HepG2 (cell line): ENCODE results near the gene ZSWIM6. TPM values are rescaled to one million over a fixed set of nuclear protein-coding genes. Genes with fewer than 3 reads are reported as not detected.

Experiments
- ATAC-seq: fragments of 200-7000 bp; cut with Tn5 transposase; 3 replicates; pipeline ENCODE4 v1.9.1; 2020; ENCODE audit warnings: mild to moderate bottlenecking, moderate library complexity
- BruUV-seq: library from RNA; stranded (reverse); fragments of 400-500 nt; replicated peaks from 2 replicates; lab custom pipeline; 2021; lab: Mats Ljungman, UMichigan
- CTCF ChIA-PET: fragments of 300-600 bp; formaldehyde crosslinking; extraction: SDS; loops from one replicate; lab custom pipeline; 2021; ENCODE audit warnings: low total read pairs, inconsistent platforms, low intra/inter-chr PET ratio; lab: Yijun Ruan, JAX
- POLR2A ChIA-PET: fragments of 350-600 bp; sonication (Branson Sonifier 250); formaldehyde crosslinking; loops from one replicate; lab custom pipeline; 2020; ENCODE audit warnings: antibody characterized with exemption, inconsistent platforms; lab: Yijun Ruan, JAX
- DNase-seq: peaks from one replicate; pipeline ENCODE4 v3.0.0-alpha.2; 2015; ENCODE audit warnings: low spot score
- FAIRE-seq: peaks from 3 replicates; lab custom pipeline; 2011; peaks lifted over from hg19 to GRCh38; lab: Jason Lieb, UNC
- H2AFZ ChIP-seq: one replicate; pipeline ENCODE4 v1.6.1; 2011; ENCODE audit warnings: low read length, inconsistent platforms
- H3K27ac ChIP-seq: fragments of 300-600 bp; 3 replicates; pipeline ENCODE4 v1.8.0; 2011; ENCODE audit warnings: mixed run types, mild to moderate bottlenecking, mixed read lengths, low read length, inconsistent platforms; ENCODE audit not compliant: insufficient read depth; ENCODE audit errors: extremely low read length
- H3K27me3 ChIP-seq, 2 experiments: fragments of 200-600 bp in 1 of 2; 2 replicates in 1 of 2; 3 replicates in 1 of 2; pipeline versions ENCODE4 v1.6.0 to v1.8.0; 2011; ENCODE audit warnings: low read length in 2 of 2, mild to moderate bottlenecking in 2 of 2, moderate library complexity in 2 of 2, inconsistent platforms in 1 of 2; ENCODE audit not compliant: insufficient read depth in 2 of 2, control insufficient read depth in 1 of 2
- H3K36me3 ChIP-seq, 2 experiments: fragments of 200-600 bp in 1 of 2; replicated peaks in 1 of 2; 2 replicates in 1 of 2; 3 replicates in 1 of 2; pipeline versions ENCODE4 v1.5.1 to v1.8.0; 2011; ENCODE audit warnings: low read length in 2 of 2, inconsistent platforms in 1 of 2; ENCODE audit not compliant: insufficient read depth in 2 of 2, control insufficient read depth in 1 of 2
- H3K4me1 ChIP-seq: 2 replicates; pipeline ENCODE4 v1.5.1; 2012; ENCODE audit warnings: low read length, inconsistent platforms; ENCODE audit not compliant: insufficient read depth
- H3K4me2 ChIP-seq: 2 replicates; pipeline ENCODE4 v1.6.0; 2011; ENCODE audit warnings: low read depth, low read length, inconsistent platforms
- H3K4me3 ChIP-seq, 3 experiments: fragments of 200-600 bp in 1 of 3; sonication (generic), shearing (Covaris generic) in 1 of 3; replicated peaks in 1 of 3; 2 replicates each; pipeline ENCODE4 v1.5.1; 2011 to 2016; ENCODE audit warnings: low read length in 3 of 3, inconsistent platforms in 2 of 3, low read depth in 2 of 3, mild to moderate bottlenecking in 2 of 3, control low read depth in 1 of 3, mixed read lengths in 1 of 3; ENCODE audit not compliant: insufficient read depth in 1 of 3
- H3K79me2 ChIP-seq: one replicate; pipeline ENCODE4 v1.6.1; 2011; ENCODE audit warnings: low read length, inconsistent platforms; ENCODE audit not compliant: insufficient read depth
- H3K9ac ChIP-seq: 2 replicates; pipeline ENCODE4 v1.6.0; 2011; ENCODE audit warnings: mild to moderate bottlenecking, low read depth, low read length, inconsistent platforms; ENCODE audit not compliant: insufficient read depth
- H3K9me3 ChIP-seq: 2 replicates; pipeline ENCODE4 v1.5.1; 2012; ENCODE audit warnings: mild to moderate bottlenecking, low read length
- H4K20me1 ChIP-seq: 2 replicates; pipeline ENCODE4 v1.6.0; 2011; ENCODE audit warnings: inconsistent platforms, mild to moderate bottlenecking, low read length, moderate library complexity; ENCODE audit not compliant: insufficient read depth
- GRHL1 ChIP-seq: sonication (generic); formaldehyde crosslinking; conservative IDR thresholded peaks from 2 replicates; pipeline ENCODE4 v1.8.0; 2022; ENCODE audit warnings: missing genetic modification reagents
- NFYC ChIP-seq: IDR thresholded peaks from 2 replicates; pipeline ENCODE4 v1.6.1; 2016; ENCODE audit warnings: missing genetic modification reagents, missing compliant biosample characterization
- ZBTB3 ChIP-seq: sonication (generic); formaldehyde crosslinking; IDR thresholded peaks from 2 replicates; pipeline ENCODE4 v1.4.0; 2020; ENCODE audit warnings: low read depth, mild to moderate bottlenecking, moderate library complexity, missing genetic modification reagents, borderline replicate concordance
- ZFP37 ChIP-seq: sonication (generic); formaldehyde crosslinking; IDR thresholded peaks from 2 replicates; pipeline ENCODE4 v1.4.0; 2020; ENCODE audit warnings: missing genetic modification reagents, borderline replicate concordance
- ZNF296 ChIP-seq: sonication (generic); formaldehyde crosslinking; conservative IDR thresholded peaks from 2 replicates; pipeline ENCODE4 v1.5.0; 2020; ENCODE audit warnings: mild to moderate bottlenecking, missing genetic modification reagents
- ZNF337 ChIP-seq: sonication (generic); formaldehyde crosslinking; IDR thresholded peaks from 2 replicates; pipeline ENCODE4 v1.5.1; 2020; ENCODE audit warnings: missing genetic modification reagents, low read depth, mild to moderate bottlenecking, borderline replicate concordance
- ZNF552 ChIP-seq: sonication (generic); formaldehyde crosslinking; IDR thresholded peaks from 2 replicates; pipeline ENCODE4 v1.9.0; 2022; ENCODE audit warnings: missing genetic modification reagents, mild to moderate bottlenecking, borderline replicate concordance
- ZNF766 ChIP-seq: sonication (generic); formaldehyde crosslinking; IDR thresholded peaks from 2 replicates; pipeline ENCODE4 v1.5.0; 2020; ENCODE audit warnings: missing genetic modification reagents, borderline replicate concordance
- ZNF772 ChIP-seq: sonication (generic); formaldehyde crosslinking; IDR thresholded peaks from 2 replicates; pipeline ENCODE4 v1.5.0; 2020; ENCODE audit warnings: mild to moderate bottlenecking, missing genetic modification reagents
- in situ Hi-C: cut with HindIII; loops from 2 replicates; pipeline ENCODE4 v1.10.0; 2017; ENCODE audit warnings: low pct_unique_long_range_greater_than_20kb; ENCODE audit not compliant: extremely low pct_ligation_motif_present
- intact Hi-C: fragments of 100-400 bp; cut with micrococcal nuclease; formaldehyde crosslinking; loops from one replicate; pipeline ENCODE4 v1.10.0; 2022; ENCODE audit not compliant: unreplicated experiment
- polyA plus RNA-seq, 8 experiments: library from polyadenylated mRNA; depleted of rRNA in 3 of 8; stranded (reverse) in 7 of 8; unstranded in 1 of 8; fragments of >200 nt; fragmentation: Illumina TruSeq in 4 of 8; extraction: Trizol in 4 of 8; gene quantifications; 2 replicates each; pipeline versions ENCODE4 v1.2.1 to v1.2.3, GENCODE V29; 2011 to 2016; ENCODE audit warnings: low read depth in 4 of 8, missing spikeins in 1 of 8, mixed read lengths in 1 of 8; ENCODE audit not compliant: insufficient read depth in 1 of 8
- total RNA-seq, 5 experiments: library from RNA; depleted of rRNA; stranded (reverse); fragments of >200 nt; fragmentation: Illumina TruSeq; extraction: Trizol; gene quantifications; 2 replicates each; pipeline ENCODE4 v1.2.3, GENCODE V29; 2016; ENCODE audit warnings: low read depth in 1 of 5

The ZSWIM6 gene
- total and polyA plus RNA-seq, 2 of the 13 experiments (the other 11 are each of a cell fraction or from before 2014, with no cell fraction given): 0.82 to 1.9 TPM

- TF ChIP-seq ZNF337 (CRISPR knock-in tag): no peak
- TF ChIP-seq ZNF766 (CRISPR knock-in tag): no peak
- TF ChIP-seq ZFP37: no peak
- no peak for TF ChIP-seq ZNF296 (CRISPR knock-in tag)
These were observed 219.7 kb downstream of the ZSWIM6 start (continued) for GRCh38 chr5:61551637-61552313.

GRCh38 chr5:61559146-61559545, 227.1 kb downstream of the ZSWIM6 start:
- no peak for FAIRE-seq
- 0 out of 5 replicates have a peak, but pooled peaks cover 0 to 2% of the 10 kb centered on the region in 2 experiments for H3K27me3 ChIP-seq
- H3K27ac ChIP-seq: no peak overlapping the region
- no peak for TF ChIP-seq ZBTB3 (CRISPR knock-in tag)
- no peak for TF ChIP-seq ZNF552
- no peak for TF ChIP-seq ZNF772 (CRISPR knock-in tag)
- no peak for TF ChIP-seq GRHL1 (CRISPR knock-in tag)
- TF ChIP-seq NFYC (CRISPR knock-in tag): no peak
- BruUV-seq: no TSS peak
- no peaks in the 10 kb centered on the region for H3K9me3 ChIP-seq
- no peaks in the 10 kb centered on the region for H3K36me3 ChIP-seq
- no peak for ATAC-seq
- in situ Hi-C loops: no loop called here
- no peak for DNase-seq
- intact Hi-C loops: no loop called here
- H3K9ac ChIP-seq: no peak overlapping the region
- H4K20me1 ChIP-seq: no peaks in the 10 kb centered on the region
- H3K4me2 ChIP-seq: no peak overlapping the region
- no peak overlapping the region for H2AFZ ChIP-seq
- ChIA-PET CTCF (no interaction called here), POLR2A (no interaction called here)
- H3K4me3 ChIP-seq: no peak overlapping the region
- no peaks in the 10 kb centered on the region for H3K79me2 ChIP-seq
- no peaks in the 10 kb centered on the region for H3K4me1 ChIP-seq
